ENCODE results near the gene TCF7L1.

Gene TCF7L1

GRCh38 chr2:85344356-85344954 is 211.3 kb downstream of the TCF7L1 start:
- no peak for ATAC-seq
- no peak for TF ChIP-seq OSR1 (CRISPR knock-in tag; IDR thresholded peaks at IDR 0.05)
- no peak for TF ChIP-seq ZNF70 (CRISPR knock-in tag; IDR thresholded peaks at IDR 0.05)
- no peak for TF ChIP-seq CSRNP3 (CRISPR knock-in tag; IDR thresholded peaks at IDR 0.05)
- TF ChIP-seq ZNF565 (CRISPR knock-in tag; conservative IDR thresholded peaks at IDR 0.05; ENCODE audit: low read depth): no peak
- TF ChIP-seq ZC3H10 (CRISPR knock-in tag; IDR thresholded peaks at IDR 0.05): no peak
- no peak for TF ChIP-seq PPARA (CRISPR knock-in tag; IDR thresholded peaks at IDR 0.05; ENCODE audit: borderline replicate concordance)
- no peak for TF ChIP-seq ZFP30 (CRISPR knock-in tag; IDR thresholded peaks at IDR 0.05)
- no peak for TF ChIP-seq CSDC2 (CRISPR knock-in tag; IDR thresholded peaks at IDR 0.05)
- no peak for TF ChIP-seq TSHZ2 (CRISPR knock-in tag; IDR thresholded peaks at IDR 0.05)
- no peak for TF ChIP-seq ZNF8 (CRISPR knock-in tag; IDR thresholded peaks at IDR 0.05)
- TF ChIP-seq TOX (CRISPR knock-in tag; IDR thresholded peaks at IDR 0.05; ENCODE audit: borderline replicate concordance): no peak
- TF ChIP-seq RARB (CRISPR knock-in tag; IDR thresholded peaks at IDR 0.05): no peak
- TF ChIP-seq ZFP3 (CRISPR knock-in tag; IDR thresholded peaks at IDR 0.05): no peak
- no peak for TF ChIP-seq ARNTL (CRISPR knock-in tag; IDR thresholded peaks at IDR 0.05; ENCODE audit: borderline replicate concordance, low read depth)
- TF ChIP-seq BACH2 (CRISPR knock-in tag; IDR thresholded peaks at IDR 0.05; ENCODE audit: borderline replicate concordance): no peak
- TF ChIP-seq ESRRG (CRISPR knock-in tag; IDR thresholded peaks at IDR 0.05): no peak
- TF ChIP-seq CREB5 (CRISPR knock-in tag; IDR thresholded peaks at IDR 0.05; ENCODE audit: low read depth): no peak
- TF ChIP-seq SNAI2 (CRISPR knock-in tag; IDR thresholded peaks at IDR 0.05): no peak
- no peak for TF ChIP-seq POU6F1 (CRISPR knock-in tag; IDR thresholded peaks at IDR 0.05; ENCODE audit: borderline replicate concordance, low read depth)
- no peak for TF ChIP-seq TCF4 (CRISPR knock-in tag; IDR thresholded peaks at IDR 0.05; ENCODE audit: borderline replicate concordance)

- TF ChIP-seq ZFP3 (CRISPR knock-in tag; IDR thresholded peaks at IDR 0.05): no peak
- TF ChIP-seq POU6F1 (CRISPR knock-in tag; IDR thresholded peaks at IDR 0.05; ENCODE audit: borderline replicate concordance, low read depth): no peak
- no peak for TF ChIP-seq ARNTL (CRISPR knock-in tag; IDR thresholded peaks at IDR 0.05; ENCODE audit: borderline replicate concordance, low read depth)
- TF ChIP-seq ZNF565 (CRISPR knock-in tag; conservative IDR thresholded peaks at IDR 0.05; ENCODE audit: low read depth): no peak
- no peak for TF ChIP-seq ZFP30 (CRISPR knock-in tag; IDR thresholded peaks at IDR 0.05)
- ATAC-seq: no peak
Measured at GRCh38 chr2:85347599-85347998, 214.4 kb downstream of the TCF7L1 start.

- ATAC-seq: peak; percentile 34
- TF ChIP-seq ISL1 (CRISPR knock-in tag; IDR thresholded peaks at IDR 0.05) (no peak), CSDC2 (CRISPR knock-in tag; IDR thresholded peaks at IDR 0.05) (no peak), ZNF8 (CRISPR knock-in tag; IDR thresholded peaks at IDR 0.05) (no peak), CREB5 (CRISPR knock-in tag; IDR thresholded peaks at IDR 0.05; ENCODE audit: low read depth) (no peak), ZFP3 (CRISPR knock-in tag; IDR thresholded peaks at IDR 0.05) (no peak), ESRRG (CRISPR knock-in tag; IDR thresholded peaks at IDR 0.05) (no peak), ZNF70 (CRISPR knock-in tag; IDR thresholded peaks at IDR 0.05) (no peak), ZNF565 (CRISPR knock-in tag; conservative IDR thresholded peaks at IDR 0.05; ENCODE audit: low read depth) (no peak), GLIS3 (CRISPR knock-in tag; IDR thresholded peaks at IDR 0.05) (no peak), CSRNP3 (CRISPR knock-in tag; IDR thresholded peaks at IDR 0.05) (no peak), TSHZ2 (CRISPR knock-in tag; IDR thresholded peaks at IDR 0.05) (no peak), RARB (CRISPR knock-in tag; IDR thresholded peaks at IDR 0.05) (no peak)
Measured at GRCh38 chr2:85353876-85354285, 220.7 kb downstream of the TCF7L1 start.

Data from SK-N-SH treated with all-trans-retinoic acid at 6 μM for 48 hours (cell line).